ENCODE data around the gene SGO2.
"Not testable (repeated sequence)": the region's sequence is repeated elsewhere in the genome, so short reads cannot be mapped to it uniquely, and the experiment has no call there.

Gene SGO2

GRCh38 chr2:200595913-200596312, 69.9 kb downstream of the SGO2 start:
- no peak for DNase-seq

- DNase-seq, result no peak
Measured at GRCh38 chr2:200596774-200597570, 71.0 kb downstream of the SGO2 start.

GRCh38 chr2:200599206-200599605, 73.2 kb downstream of the SGO2 start:
- no peak for DNase-seq

- no peak for DNase-seq
Measured at GRCh38 chr2:200600549-200601225, 74.7 kb downstream of the SGO2 start.

- no peak for DNase-seq
Measured at GRCh38 chr2:200602584-200602983, 76.6 kb downstream of the SGO2 start.

- no peak for DNase-seq
Measured at GRCh38 chr2:200603972-200604371, 78.0 kb downstream of the SGO2 start.

- no peak for DNase-seq
Measured at GRCh38 chr2:200604571-200605255, 78.7 kb downstream of the SGO2 start.

GRCh38 chr2:200608341-200609027, 82.5 kb downstream of the SGO2 start:
- DNase-seq, result no peak

GRCh38 chr2:200609028-200609614, 83.1 kb downstream of the SGO2 start:
- DNase-seq, result no peak

GRCh38 chr2:200610217-200610616, 84.2 kb downstream of the SGO2 start:
- not testable (repeated sequence) for DNase-seq

- DNase-seq, result no peak
Measured at GRCh38 chr2:200613692-200614091, 87.7 kb downstream of the SGO2 start.

GRCh38 chr2:200614249-200614648, 88.2 kb downstream of the SGO2 start:
- DNase-seq, result no peak

- DNase-seq, result no peak
Measured at GRCh38 chr2:200615247-200615646, 89.2 kb downstream of the SGO2 start.

- no peak for DNase-seq
Measured at GRCh38 chr2:200616193-200616592, 90.2 kb downstream of the SGO2 start.

- DNase-seq, result no peak
Measured at GRCh38 chr2:200616656-200617055, 90.6 kb downstream of the SGO2 start.

- no peak for DNase-seq
Measured at GRCh38 chr2:200617156-200618053, 91.4 kb downstream of the SGO2 start.

- no peak for DNase-seq
Measured at GRCh38 chr2:200618054-200618419, 92.0 kb downstream of the SGO2 start.

- DNase-seq, result no peak
Measured at GRCh38 chr2:200618590-200619021, 92.6 kb downstream of the SGO2 start.

- no peak for DNase-seq
Measured at GRCh38 chr2:200619279-200619678, 93.3 kb downstream of the SGO2 start.

- DNase-seq, result no peak
Measured at GRCh38 chr2:200620606-200621390, 94.8 kb downstream of the SGO2 start.

GRCh38 chr2:200622106-200622505, 96.1 kb downstream of the SGO2 start:
- DNase-seq, result no peak
